Effector memory CD4-positive, alpha-beta T cell (primary cell): Measurements from ENCODE around the gene PRSS48.
"Not testable (repeated sequence)": the region's sequence is repeated elsewhere in the genome, so short reads cannot be mapped to it uniquely, and the experiment has no call there.

ENCODE experiments used
- DNase-seq, 3 donors: peaks; one replicate each; pipeline ENCODE4 v3.0.0-alpha.2; 2020
- H3K27ac ChIP-seq: 2 replicates; pipeline ENCODE4 v1.7.0; 2013; ENCODE audit warnings: mild to moderate bottlenecking, low read length, moderate library complexity; ENCODE audit not compliant: insufficient read depth, poor library complexity, severe bottlenecking
- H3K27me3 ChIP-seq: replicated peaks from 2 replicates; pipeline ENCODE4 v1.7.0; 2013; ENCODE audit warnings: mild to moderate bottlenecking, low read length; ENCODE audit not compliant: insufficient read depth, control insufficient read depth, poor library complexity, severe bottlenecking
- H3K36me3 ChIP-seq: 2 replicates; pipeline ENCODE4 v1.7.0; 2013; ENCODE audit warnings: mild to moderate bottlenecking, low read length, moderate library complexity; ENCODE audit not compliant: control insufficient read depth, insufficient read depth
- H3K4me1 ChIP-seq: 2 replicates; pipeline ENCODE4 v1.7.0; 2013; ENCODE audit warnings: low read length, mild to moderate bottlenecking; ENCODE audit not compliant: control insufficient read depth, insufficient read depth, poor library complexity, severe bottlenecking
- H3K4me3 ChIP-seq: 2 replicates; pipeline ENCODE4 v1.7.0; 2013; ENCODE audit warnings: low read length, low read depth, mild to moderate bottlenecking; ENCODE audit not compliant: insufficient read depth, poor library complexity, severe bottlenecking
- H3K9me3 ChIP-seq: 2 replicates; pipeline ENCODE4 v1.7.0; 2013; ENCODE audit warnings: mild to moderate bottlenecking, low read length, moderate library complexity; ENCODE audit not compliant: control insufficient read depth

The PRSS48 gene

GRCh38 chr4:151314010-151314355 lies 37.0 kb downstream of the PRSS48 start:
- DNase-seq = no peak
- no peak overlapping the region for H3K4me3 ChIP-seq
- H3K27ac ChIP-seq = no peak overlapping the region
- no peaks in the 10 kb centered on the region for H3K27me3 ChIP-seq
- no peaks in the 10 kb centered on the region for H3K4me1 ChIP-seq
- no peaks in the 10 kb centered on the region for H3K9me3 ChIP-seq
- H3K36me3 ChIP-seq = no peaks in the 10 kb centered on the region

DNA sequence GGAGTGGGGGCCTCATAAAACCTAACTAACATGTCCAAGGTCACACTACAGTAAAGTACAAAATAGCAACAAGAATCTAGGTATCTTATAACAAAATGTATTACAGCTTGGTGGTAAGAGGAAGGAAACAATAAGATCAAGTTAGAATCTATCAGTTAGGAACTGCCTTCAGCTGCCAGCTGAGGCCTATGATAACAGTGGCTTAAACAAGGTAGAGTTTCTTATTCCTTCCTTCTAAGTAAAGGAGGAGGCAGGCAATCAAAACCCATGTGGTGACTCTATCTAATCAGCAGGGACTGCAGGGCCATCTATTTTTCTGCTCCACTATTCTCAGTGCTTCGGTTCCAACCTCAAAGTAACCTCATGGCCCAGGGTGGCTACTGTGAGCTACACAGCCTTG lies 37.5 kb downstream of the PRSS48 start:
- no peak for DNase-seq
- no peaks in the 10 kb centered on the region for H3K36me3 ChIP-seq
- no peak overlapping the region for H3K27ac ChIP-seq
- no peaks in the 10 kb centered on the region for H3K4me1 ChIP-seq
- H3K9me3 ChIP-seq = no peaks in the 10 kb centered on the region
- no peaks in the 10 kb centered on the region for H3K27me3 ChIP-seq
- no peak overlapping the region for H3K4me3 ChIP-seq

GRCh38 chr4:151315212-151315886 lies 38.4 kb downstream of the PRSS48 start:
- Histone ChIP-seq H3K36me3 (no peaks in the 10 kb centered on the region), H3K9me3 (no peaks in the 10 kb centered on the region), H3K4me1 (no peaks in the 10 kb centered on the region), H3K4me3 (no peak overlapping the region), H3K27me3 (peaks cover 3% of the 10 kb centered on the region), H3K27ac (no peak overlapping the region)
- no peak for DNase-seq

DNA sequence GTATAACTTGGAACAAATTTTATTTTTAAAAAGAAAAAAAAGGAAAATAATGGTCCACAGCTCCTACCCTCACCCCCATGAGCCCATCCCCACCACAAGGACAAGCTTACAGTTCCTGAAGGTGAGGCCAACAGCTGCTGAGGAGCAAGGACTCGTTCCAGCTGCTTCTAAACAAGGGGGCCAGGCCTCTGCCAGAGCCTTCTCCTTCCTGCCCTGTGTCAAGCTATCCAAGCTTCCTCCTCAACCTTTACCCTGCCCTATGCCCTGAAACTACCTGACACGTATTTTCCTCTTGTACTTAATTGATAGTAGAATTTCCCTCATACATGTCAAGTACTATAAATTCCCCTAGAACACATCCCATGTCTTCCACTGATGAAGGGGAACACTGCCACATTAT lies 39.7 kb downstream of the PRSS48 start:
- DNase-seq = no peak
- no peaks in the 10 kb centered on the region for H3K4me1 ChIP-seq
- peaks cover 4% of the 10 kb centered on the region for H3K27me3 ChIP-seq
- no peak overlapping the region for H3K27ac ChIP-seq
- no peaks in the 10 kb centered on the region for H3K9me3 ChIP-seq
- no peak overlapping the region for H3K4me3 ChIP-seq
- no peaks in the 10 kb centered on the region for H3K36me3 ChIP-seq

GRCh38 chr4:151318307-151319006 lies 41.5 kb downstream of the PRSS48 start:
- no peak for DNase-seq
- Histone ChIP-seq H3K27me3 (peaks cover 4% of the 10 kb centered on the region), H3K4me1 (no peaks in the 10 kb centered on the region), H3K4me3 (no peak overlapping the region), H3K27ac (no peak overlapping the region), H3K9me3 (no peaks in the 10 kb centered on the region), H3K36me3 (no peaks in the 10 kb centered on the region)

- H3K4me3 ChIP-seq = no peak overlapping the region
- H3K9me3 ChIP-seq = no peaks in the 10 kb centered on the region
- DNase-seq = no peak
- peaks cover 7% of the 10 kb centered on the region for H3K27me3 ChIP-seq
- H3K36me3 ChIP-seq = no peaks in the 10 kb centered on the region
- no peaks in the 10 kb centered on the region for H3K4me1 ChIP-seq
- H3K27ac ChIP-seq = no peak overlapping the region
These were observed 42.5 kb downstream of the PRSS48 start for GRCh38 chr4:151319490-151319889.

GRCh38 chr4:151321586-151321985 lies 44.6 kb downstream of the PRSS48 start:
- no peak for DNase-seq
- H3K4me1 ChIP-seq = no peaks in the 10 kb centered on the region
- no peak overlapping the region for H3K27ac ChIP-seq
- H3K27me3 ChIP-seq = peaks cover 15% of the 10 kb centered on the region
- no peaks in the 10 kb centered on the region for H3K36me3 ChIP-seq
- no peaks in the 10 kb centered on the region for H3K9me3 ChIP-seq
- H3K4me3 ChIP-seq = no peak overlapping the region

DNA sequence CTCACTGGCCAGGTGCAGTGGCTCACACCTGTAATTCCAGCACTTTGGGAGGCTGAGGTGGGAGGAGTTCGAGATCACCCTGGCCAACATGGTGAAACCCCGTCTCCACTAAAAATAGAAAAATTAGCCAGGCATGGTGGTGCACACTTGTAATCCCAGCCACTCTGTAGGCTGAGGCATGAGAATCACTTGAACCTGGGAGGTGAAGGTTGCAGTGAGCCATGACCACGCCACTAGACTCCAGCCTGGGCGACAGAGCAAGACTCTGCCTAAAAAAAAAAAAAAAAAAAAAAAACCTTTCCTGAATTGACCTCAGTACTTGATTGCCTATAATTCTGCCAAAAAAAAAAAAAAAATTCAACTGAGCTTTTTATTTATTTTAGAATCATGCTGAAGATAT lies 45.2 kb downstream of the PRSS48 start:
- not testable (repeated sequence) for H3K9me3 ChIP-seq, H3K27ac ChIP-seq, H3K36me3 ChIP-seq, DNase-seq, H3K4me3 ChIP-seq, H3K4me1 ChIP-seq
- peaks cover 15% of the 10 kb centered on the region for H3K27me3 ChIP-seq

DNA sequence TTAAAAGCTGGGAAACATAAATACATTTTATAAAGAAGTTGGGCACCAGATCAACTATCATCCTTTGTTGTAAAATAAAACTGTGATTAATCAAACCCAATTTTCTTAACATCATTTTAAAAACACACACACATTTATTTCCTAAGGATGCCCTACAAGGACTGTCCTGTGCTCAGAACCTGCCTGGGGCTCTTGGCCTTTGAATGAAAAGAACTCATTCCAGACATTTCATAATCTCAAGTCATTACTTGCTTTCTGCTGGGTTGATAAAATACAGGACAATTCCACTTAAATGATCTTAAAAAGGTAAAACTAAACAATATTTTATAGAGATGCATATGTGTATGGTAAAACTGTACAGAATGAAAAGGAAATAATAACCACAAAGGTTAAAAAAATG lies 45.6 kb downstream of the PRSS48 start:
- H3K4me1 ChIP-seq = no peaks in the 10 kb centered on the region
- no peaks in the 10 kb centered on the region for H3K36me3 ChIP-seq
- no peak overlapping the region for H3K4me3 ChIP-seq
- no peak for DNase-seq
- no peaks in the 10 kb centered on the region for H3K9me3 ChIP-seq
- no peak overlapping the region for H3K27ac ChIP-seq
- H3K27me3 ChIP-seq = peaks cover 15% of the 10 kb centered on the region

- H3K4me3 ChIP-seq = no peak overlapping the region
These were observed 46.7 kb downstream of the PRSS48 start for GRCh38 chr4:151323667-151324066.

More at GRCh38 chr4:151323667-151324066, 46.7 kb downstream of the PRSS48 start:
- no peaks in the 10 kb centered on the region for H3K36me3 ChIP-seq
- no peaks in the 10 kb centered on the region for H3K9me3 ChIP-seq
- H3K4me1 ChIP-seq = no peaks in the 10 kb centered on the region
- H3K27me3 ChIP-seq = peaks cover 15% of the 10 kb centered on the region
- H3K27ac ChIP-seq = no peak overlapping the region
- DNase-seq = no peak
